Amniotic stem cell (primary cell): Measurements from ENCODE around the gene GJA8.
"Not testable (repeated sequence)": the region's sequence is repeated elsewhere in the genome, so short reads cannot be mapped to it uniquely, and the experiment has no call there.

Experiments used
- DNase-seq: peaks from one replicate; lab custom pipeline; 2025; lab: John Stamatoyannopoulos, UW

The GJA8 gene

DNA sequence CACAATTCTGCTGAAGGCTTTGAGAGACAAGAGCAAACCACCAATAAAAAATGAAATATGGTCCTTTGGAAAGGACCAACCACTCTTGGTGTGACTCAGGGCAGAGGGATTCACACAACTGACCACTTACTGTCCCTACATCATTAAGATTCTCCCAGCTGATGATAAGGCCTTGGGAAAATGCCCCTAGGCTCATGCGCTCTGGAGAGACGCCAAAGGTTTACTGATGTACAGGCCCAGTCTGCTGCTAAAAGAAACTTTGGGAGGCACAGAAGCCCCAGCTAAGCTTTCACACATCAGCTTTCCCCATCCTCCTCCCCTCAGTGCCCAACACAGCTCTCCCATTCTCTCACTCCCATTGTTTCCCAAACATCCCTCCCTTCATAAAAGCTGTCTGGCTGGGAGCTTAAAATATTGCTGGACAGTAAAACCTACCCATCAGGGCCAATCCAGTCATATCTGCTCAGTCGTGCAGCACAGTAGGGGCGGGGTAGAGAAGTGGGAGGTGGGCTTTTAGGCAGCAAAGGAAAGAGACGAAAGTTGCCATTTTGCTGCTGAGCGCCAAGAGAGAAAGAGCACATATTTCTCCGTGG lies at the start of gene GJA8:
Gene GJA8 (plus strand): TSS at position 543 of the 593 bp plus-strand sequence. CDS start 5,161 bp downstream, outside the sequence.
- no peak for DNase-seq

DNA sequence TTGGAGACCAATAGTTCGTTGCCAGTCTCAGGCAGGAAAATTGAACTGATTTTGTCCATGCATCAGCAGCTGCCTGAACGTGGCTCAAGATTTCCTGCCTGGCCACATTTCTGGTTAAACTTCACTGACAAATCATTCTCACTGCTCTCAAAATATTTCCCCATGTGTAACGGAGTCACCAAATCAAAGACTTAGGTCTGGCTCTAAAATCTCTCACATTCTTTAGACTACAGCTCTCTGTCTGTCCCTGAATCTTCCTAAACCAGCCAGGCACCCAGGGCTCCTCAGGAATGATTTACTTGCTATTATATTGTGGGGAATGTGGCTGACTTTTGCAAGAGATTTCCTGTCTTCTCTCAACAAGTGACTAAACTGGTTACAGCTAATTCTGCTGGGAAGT lies 49.2 kb upstream of the GJA8 start:
- DNase-seq: no peak

DNA sequence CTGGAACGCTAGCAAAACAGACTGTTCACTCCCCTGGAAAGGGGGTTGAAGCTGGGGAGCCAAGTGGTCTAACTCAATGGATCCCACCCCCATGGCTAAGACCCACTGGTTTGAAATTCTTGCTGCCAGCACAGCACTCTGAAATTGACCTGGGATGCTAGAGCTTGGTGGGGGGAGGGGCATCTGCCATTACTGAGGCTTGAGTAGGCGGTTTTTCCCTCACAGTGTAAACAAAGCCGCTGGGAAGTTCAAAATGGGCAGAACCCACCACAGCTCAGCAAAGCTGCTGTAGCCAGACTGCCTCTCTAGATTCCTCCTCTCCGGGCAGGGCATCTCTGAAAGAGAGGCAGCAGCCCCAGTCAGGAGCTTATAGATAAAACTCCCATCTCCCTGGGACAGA lies 47.6 kb upstream of the GJA8 start:
- DNase-seq: not testable (repeated sequence)

DNA sequence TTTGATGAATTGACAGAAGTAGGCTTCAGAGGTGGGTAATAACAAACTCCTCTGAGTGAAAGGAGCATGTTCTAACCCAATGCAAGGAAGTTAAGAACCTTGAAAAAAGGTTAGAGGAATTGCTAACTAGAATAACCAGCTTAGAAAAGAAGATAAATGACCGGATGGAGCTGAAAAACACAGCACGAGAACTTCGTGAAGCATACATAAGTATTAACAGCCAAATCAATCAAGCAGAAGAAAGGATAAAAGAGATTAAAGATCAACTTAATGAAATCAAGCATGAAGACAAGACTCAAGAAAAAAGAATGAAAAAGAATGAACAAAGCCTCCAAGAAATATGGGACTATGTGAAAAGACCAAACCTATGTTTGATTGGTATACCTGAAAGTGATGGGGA lies 46.6 kb upstream of the GJA8 start:
- not testable (repeated sequence) for DNase-seq

DNA sequence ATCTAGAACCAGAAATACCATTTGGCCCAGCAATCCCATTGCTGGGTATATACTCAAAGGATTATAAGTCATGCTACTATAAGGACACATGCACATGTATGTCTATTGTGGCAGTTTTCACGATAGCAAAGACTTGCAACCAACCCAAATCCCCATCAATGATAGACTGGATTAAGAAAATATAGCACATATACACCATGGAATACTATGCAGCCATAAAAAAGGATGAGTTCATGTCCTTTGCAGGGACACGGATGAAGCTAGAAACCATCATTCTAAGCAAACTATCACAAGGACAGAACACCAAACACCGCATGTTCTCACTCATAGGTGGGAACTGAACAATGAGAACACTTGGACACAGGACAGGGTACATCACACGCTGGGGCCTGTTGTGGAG lies 35.4 kb upstream of the GJA8 start:
- DNase-seq: not testable (repeated sequence)

DNA sequence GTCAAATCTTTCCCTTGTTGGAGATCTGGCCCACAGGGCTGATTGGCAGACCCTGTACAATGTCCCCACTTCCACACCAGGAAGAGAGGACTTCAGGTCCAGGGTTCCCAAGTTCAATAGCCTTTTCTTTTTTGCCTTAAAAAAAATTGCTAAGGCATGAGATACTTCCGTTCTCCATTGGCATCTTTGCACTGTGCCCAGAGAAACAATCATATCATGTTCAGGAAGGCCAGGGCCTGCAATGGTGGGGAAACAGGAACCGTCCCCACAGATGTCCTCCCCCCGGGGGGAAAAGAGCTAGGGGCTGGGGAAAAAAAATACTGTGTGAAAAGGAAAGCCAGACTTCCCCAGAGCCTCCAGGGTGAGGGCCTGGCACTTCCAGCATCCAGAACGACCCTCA lies 24.6 kb upstream of the GJA8 start:
- DNase-seq: no peak

DNA sequence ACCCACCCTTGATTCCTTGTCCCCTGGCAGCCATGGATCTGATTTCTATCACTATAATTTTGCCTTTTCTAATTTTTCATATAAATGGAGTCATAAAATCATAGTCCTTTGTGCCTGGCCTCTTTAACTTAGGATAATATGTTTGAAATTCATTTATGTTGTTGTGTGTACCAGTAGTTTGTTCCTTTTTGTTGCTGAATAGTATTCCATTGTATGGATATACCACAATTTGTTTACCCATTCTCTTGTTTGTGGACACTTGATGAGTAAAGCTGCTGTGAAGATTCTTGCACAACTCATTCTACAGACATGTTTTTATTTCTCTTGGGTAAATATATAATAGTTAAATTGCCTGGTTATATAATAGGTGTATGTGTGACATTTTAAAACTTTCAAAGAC lies 22.7 kb upstream of the GJA8 start:
- no peak for DNase-seq

DNA sequence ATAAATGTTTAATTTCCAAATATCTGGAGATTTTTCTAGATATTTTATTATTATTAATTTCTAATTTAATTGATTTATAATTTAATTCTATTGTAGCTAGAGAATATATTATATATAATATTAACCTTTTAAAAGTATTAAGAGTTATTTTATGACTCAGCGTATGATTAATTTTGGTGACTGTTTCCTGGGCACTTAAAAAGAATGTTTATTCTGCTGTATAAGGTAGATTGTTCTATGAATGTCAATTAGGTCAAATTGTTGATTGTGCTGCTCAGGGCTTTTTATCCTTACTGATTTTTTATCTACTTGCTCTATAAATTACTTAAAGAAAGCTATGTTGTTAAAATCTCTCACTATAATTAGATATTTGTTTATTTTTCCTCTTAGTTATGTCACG lies 20.1 kb upstream of the GJA8 start:
- DNase-seq: no peak

DNA sequence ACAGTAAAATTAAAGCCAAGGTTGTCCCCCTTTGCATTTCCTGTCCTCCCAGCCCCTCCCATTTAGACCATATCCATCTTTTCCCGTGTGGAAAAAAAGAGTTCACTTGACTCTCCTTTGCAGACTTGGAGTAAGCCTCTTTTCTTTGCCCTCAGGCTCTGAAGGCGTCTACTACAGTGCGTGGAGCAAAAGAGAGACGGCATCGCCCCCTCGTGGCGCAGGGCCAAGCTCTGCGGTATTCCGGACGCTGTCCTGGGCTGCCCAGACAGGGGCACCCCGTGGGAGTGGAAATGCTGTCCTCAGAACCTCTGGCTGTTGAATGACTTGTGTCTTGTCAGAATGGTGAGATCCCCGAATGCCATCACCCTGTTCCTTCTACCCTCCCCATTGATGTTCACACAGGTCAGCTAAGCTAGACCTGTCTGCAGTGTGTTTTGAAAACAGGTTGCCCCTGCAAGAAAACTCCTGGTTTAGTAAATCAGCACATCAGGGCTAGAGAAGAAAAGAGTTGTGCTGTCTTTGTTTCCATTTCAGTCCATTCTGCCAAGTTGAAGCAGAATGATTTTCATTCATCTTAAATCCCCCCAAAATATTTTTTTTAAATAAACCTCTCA lies 12.3 kb upstream of the GJA8 start:
- DNase-seq: peak; percentile 4

DNA sequence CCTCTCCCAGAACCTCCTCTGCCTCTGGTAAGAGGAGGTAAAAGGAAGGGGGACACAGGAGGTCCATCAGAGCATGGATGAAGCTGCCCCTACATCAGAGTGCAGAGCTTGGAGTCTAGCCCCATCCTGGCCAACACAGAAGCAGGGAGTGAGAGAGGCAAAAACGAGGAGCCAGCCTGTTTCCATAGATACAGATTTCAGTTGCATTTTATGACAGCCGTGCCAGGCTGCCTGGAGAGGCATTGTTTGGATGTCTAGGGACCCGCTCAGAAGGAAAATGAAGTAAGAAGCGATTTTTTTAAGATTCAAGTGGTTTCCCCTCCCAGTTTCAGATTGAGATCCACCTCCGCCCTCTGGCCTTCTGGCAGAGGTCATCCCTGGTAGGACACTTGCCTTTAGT lies 11.5 kb upstream of the GJA8 start:
- no peak for DNase-seq

DNA sequence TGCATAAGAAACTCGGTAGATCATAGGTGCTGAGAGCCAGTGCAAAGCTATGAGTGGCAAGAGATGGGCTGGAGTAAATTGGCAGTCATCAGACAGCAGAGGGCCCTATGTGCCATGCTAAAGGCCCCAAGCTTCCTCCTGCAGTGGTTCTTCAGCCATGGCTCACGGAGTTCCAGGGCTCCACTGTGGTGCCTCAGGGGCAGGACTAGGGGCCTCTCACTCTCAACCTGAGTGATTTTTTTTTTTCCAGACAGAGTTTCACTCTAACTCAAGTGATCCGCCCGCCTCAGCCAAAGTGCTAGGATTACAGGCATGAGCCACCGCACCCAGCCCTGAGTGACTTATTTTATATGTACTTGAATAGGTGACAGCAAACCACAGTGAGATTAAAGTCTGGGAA lies 10.4 kb upstream of the GJA8 start:
- no peak for DNase-seq

DNA sequence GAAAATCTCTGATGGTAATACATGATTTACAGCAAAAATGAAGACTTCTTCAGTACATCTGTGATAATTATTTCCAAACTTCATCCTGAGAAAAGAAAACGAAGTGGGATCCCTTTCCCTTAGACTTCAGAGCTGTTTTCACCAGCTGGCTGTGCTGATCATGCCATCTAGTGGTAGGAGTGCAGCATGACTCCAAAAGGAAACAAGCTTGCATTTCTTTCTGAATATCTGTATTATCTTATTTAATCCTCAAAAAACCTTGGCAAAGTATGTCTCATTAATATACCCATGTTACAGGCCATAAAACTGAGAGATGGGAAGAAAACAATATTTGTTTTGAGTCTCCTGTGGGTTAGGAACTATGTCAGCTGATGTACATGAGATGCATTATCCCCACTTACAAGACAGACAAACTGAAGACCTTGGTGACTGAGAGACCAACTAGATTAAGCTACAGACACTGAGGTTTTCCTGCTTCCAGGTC lies 9.8 kb upstream of the GJA8 start:
- DNase-seq: peak; percentile 10

DNA sequence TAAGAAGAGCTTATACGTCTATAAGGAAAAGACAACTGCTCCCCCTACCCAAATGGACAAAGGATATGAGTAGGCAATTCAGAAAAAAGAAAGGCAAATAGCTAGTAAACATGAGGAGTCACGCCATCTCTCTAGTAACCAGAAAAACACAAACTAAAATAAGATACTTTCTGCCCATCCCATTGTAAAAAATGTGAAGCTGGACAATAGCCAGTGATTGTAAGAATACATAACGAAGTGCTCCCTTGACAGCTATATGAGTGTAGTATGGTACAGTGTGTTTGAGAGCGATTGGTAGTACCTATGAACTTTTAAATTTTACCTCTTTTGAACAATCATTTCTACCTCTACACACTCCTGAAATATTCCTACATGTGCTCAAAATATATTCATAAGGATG lies 7.5 kb upstream of the GJA8 start:
- DNase-seq: no peak

DNA sequence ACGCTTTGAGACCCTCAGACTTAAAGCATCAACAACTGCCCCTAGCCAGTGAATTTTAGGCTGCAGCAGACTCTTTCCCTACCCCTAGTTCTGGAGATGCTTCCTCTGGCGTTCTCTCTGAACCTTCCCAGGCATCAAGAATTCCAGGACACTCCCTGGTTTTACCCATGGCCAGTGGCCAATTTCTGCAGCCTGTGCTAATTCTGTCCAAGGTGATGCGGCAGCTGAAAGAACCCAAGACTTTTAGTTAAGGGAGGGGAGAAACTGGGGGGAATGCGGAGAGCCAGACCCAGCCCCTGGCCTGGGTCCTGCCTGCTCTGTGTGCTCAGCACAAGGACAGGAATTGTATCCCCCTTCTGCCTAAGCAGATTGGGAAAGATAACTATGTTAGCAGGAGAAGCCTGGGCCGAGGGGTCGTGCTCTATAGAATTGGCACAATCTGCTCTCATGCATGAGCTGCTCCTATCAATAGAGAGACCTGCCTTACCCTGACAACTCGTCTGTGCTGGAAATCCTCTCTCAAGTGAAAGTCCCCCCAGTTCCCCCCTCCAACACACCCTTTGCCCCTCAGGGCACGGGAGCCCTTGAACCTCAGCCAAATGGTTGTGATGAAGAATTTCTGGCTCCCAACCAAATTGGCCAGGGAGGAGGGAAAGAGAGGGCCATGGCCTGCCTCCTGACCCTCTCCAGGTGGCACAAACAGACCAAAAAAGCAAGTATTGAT lies 5.4 kb upstream of the GJA8 start:
- no peak for DNase-seq

DNA sequence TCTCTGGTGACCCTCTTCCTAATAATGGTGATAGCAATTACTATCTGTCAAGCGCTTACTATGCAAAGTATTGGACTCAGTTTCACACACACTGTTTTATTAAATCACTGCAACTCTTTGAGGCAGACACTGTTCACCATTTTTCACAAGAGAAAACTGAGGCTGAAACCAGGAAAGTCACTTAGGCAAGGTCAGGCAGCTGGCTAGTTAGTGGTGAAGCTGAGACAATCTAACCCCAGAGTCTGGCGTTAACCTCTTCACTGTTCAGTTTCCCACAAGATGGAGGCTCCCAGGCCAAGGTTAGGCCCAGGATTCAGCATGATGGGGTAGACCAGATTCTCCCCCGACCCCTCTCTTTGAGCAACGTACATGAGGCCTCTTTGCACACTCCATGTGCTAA lies 4.8 kb upstream of the GJA8 start:
- no peak for DNase-seq

DNA sequence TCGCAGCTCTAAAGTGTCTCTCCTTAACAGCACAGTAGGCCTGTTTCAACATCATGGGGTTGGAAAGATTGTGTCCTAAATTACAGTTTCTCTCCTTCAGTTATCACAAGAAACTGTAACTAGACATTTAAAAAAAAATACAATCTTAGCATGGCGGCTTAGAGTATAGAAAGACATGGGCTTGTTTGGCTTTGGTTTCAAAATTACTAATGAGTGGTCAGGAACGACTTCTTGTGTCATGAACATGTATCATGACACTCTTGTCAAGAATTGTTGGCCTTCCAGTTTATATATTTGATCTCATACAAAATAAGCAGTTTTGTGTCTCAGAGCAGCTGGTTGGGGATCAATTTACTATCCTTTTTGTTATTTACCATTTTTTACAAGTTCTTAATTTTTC lies 2.1 kb downstream of the GJA8 start:
- DNase-seq: no peak

DNA sequence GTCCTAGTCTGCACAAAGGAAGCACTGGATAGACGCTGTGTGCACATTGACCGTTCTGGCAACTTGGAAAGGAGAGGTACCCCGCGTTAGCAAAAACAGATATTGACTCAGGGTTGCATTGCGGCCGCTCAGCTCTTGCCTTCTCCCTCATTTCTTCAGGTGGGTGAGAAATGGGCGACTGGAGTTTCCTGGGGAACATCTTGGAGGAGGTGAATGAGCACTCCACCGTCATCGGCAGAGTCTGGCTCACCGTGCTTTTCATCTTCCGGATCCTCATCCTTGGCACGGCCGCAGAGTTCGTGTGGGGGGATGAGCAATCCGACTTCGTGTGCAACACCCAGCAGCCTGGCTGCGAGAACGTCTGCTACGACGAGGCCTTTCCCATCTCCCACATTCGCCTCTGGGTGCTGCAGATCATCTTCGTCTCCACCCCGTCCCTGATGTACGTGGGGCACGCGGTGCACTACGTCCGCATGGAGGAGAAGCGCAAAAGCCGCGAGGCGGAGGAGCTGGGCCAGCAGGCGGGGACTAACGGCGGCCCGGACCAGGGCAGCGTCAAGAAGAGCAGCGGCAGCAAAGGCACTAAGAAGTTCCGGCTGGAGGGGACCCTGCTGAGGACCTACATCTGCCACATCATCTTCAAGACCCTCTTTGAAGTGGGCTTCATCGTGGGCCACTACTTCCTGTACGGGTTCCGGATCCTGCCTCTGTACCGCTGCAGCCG lies 5.4 kb downstream of the GJA8 start:
- no peak for DNase-seq

DNA sequence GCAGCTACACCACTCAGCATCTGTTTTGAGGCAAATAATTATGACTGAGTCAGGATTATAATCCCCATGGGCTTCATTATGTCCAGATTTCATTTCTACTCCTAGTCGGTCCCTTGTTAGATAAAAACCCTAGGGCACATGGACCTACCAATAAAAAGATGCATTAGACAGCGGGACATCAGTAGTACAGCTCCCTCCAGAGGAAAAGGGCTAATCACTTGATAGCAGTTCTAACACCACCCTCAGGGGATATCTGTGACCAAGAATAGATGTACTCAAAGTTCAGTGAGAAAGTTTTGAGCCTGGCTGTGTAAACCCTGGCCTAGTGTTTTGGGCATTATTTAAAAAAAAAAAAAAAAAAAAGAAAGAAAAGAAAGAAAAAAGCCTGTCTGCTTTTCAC lies 10.0 kb downstream of the GJA8 start:
- no peak for DNase-seq

DNA sequence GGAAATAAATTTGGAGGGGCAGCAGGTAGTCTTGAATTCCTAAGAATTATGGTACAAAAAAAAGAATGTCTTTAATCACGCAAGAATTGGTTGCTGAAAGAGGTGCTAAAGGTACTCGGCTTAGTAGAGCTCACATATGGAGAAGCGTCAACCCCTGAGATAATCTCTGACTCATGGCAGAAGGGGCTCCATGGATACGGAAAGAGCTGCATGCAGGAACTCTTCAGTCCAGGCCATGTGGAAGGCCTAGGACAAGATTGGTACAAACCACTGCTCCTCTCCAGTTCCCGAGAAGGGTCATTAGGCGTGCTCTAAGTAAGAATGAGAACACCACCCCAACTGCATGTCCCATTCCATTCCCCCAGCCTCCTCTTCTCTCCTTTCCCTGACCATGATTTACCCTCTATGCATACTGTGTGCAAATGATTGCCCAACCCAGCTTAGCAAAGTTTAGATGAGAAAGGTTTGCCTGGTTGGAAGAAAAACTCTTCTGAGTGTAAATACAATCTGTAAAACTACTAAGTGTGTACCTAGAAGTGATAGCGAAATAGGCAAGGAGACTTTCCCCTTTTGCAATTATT lies 10.9 kb downstream of the GJA8 start:
- no peak for DNase-seq

DNA sequence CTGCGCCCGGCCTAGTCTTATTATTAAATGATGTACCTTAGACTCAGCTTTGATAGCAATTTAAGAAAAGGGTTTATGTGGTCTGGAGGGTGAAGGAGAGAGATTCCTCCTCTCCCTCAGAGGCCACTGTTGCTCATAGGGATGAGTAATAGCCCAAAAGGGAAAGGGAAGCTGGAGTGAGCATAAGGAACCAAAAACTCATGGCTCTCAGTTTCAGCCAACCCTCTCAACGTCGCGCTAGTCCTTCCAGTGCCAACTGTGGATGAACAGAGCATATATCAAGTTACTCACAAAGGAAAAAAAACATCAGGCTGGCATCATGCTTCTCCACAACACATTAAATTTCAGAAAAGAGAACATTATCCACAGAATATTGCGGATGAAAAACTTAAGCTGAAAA lies 17.3 kb downstream of the GJA8 start:
- no peak for DNase-seq

DNA sequence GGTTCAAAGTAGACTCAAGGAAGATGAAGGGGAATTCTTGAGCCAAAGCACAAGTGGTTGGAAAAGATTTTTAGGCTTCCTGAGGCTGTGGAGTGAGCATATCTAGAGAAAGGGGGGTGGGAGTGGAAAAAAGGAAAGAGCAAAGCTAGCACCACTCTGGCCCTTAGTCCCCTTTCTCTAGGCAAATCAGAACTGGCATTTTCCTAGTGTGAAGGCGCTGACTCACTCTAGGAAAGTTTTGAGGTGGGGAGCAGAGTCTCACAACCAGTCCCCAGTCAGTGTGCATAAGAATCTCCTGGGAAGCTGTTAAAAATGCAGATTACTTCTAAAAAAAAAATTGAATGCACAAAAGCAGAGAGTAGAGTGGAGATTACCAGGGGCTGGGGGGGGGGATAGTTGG lies 22.2 kb downstream of the GJA8 start:
- no peak for DNase-seq

DNA sequence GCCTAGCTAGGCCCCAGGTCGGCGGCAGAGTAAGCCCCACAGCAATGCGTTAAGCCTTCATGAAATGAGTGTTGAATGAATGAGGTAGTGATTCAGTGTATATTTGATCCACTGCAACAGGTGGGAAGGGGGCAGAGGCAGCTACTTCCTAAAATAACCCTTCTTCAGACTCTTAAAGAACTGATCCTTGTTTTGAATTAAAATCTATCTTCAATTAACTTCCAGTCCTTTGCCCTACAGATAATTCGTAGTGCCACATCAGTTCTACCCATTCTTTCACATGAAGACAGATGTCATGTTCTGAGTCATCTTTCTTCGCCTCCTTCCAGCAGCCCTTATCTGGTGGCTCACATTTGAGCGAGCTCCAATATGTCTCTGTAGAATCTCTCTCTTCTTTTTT lies 24.6 kb downstream of the GJA8 start:
- not testable (repeated sequence) for DNase-seq
